Keratinocyte (primary cell): Measurements from ENCODE around the gene KCNJ9. TPM values are rescaled to one million over a fixed set of nuclear protein-coding genes. Genes with fewer than 3 reads are reported as not detected.
A peak's percentile ranks its signal among the peaks of the same experiment; 100 is the strongest.

Experiments
- DNase-seq: peaks from one replicate; pipeline ENCODE4 v3.0.0-alpha.2; 2011; ENCODE audit warnings: low read depth, missing footprints, low spot score
- FAIRE-seq: peaks from 2 replicates; lab custom pipeline; 2011; peaks lifted over from hg19 to GRCh38; lab: Jason Lieb, UNC
- H2AFZ ChIP-seq: 2 replicates; pipeline ENCODE4 v1.6.0; 2012; ENCODE audit warnings: low read length, control low read depth, inconsistent platforms; ENCODE audit not compliant: control insufficient read depth
- H3K27ac ChIP-seq: 2 replicates; pipeline ENCODE4 v1.5.1; 2011; ENCODE audit warnings: low read length; ENCODE audit not compliant: control insufficient read depth, insufficient read depth
- H3K27me3 ChIP-seq: 3 replicates; pipeline ENCODE4 v1.6.0; 2011; ENCODE audit warnings: low read length; ENCODE audit not compliant: control insufficient read depth, insufficient read depth; ENCODE audit errors: extremely low read depth
- H3K36me3 ChIP-seq, 2 experiments: 2 replicates in 1 of 2; 3 replicates in 1 of 2; pipeline ENCODE4 v1.5.1; 2011; ENCODE audit warnings: low read length in 2 of 2, mild to moderate bottlenecking in 1 of 2; ENCODE audit not compliant: control insufficient read depth in 2 of 2, insufficient read depth in 2 of 2; ENCODE audit errors: extremely low read depth in 1 of 2
- H3K4me1 ChIP-seq: 3 replicates; pipeline ENCODE4 v1.5.1; 2011; ENCODE audit warnings: low read length; ENCODE audit not compliant: control insufficient read depth, insufficient read depth; ENCODE audit errors: extremely low read depth
- H3K4me2 ChIP-seq: 3 replicates; pipeline ENCODE4 v1.6.0; 2011; ENCODE audit warnings: low read depth, low read length; ENCODE audit not compliant: control insufficient read depth, insufficient read depth; ENCODE audit errors: extremely low read depth
- H3K4me3 ChIP-seq, 3 experiments: fragments of 200-600 bp in 1 of 3; sonication (generic) in 1 of 3; 2 replicates in 2 of 3; 3 replicates in 1 of 3; pipeline ENCODE4 v1.5.1; 2011 to 2016; ENCODE audit warnings: low read length in 3 of 3, mild to moderate bottlenecking in 3 of 3, control low read depth in 2 of 3, inconsistent platforms in 1 of 3, low read depth in 1 of 3, mixed read lengths in 1 of 3, mixed run types in 1 of 3, moderate library complexity in 1 of 3; ENCODE audit not compliant: control insufficient read depth in 2 of 3, insufficient read depth in 2 of 3; ENCODE audit errors: extremely low read depth in 1 of 3
- H3K79me2 ChIP-seq: 2 replicates; pipeline ENCODE4 v1.6.0; 2012; ENCODE audit warnings: low read length; ENCODE audit not compliant: control insufficient read depth, insufficient read depth
- H3K9ac ChIP-seq: 3 replicates; pipeline ENCODE4 v1.6.0; 2011; ENCODE audit warnings: low read length; ENCODE audit not compliant: control insufficient read depth, insufficient read depth; ENCODE audit errors: extremely low read depth
- H3K9me1 ChIP-seq: 3 replicates; pipeline ENCODE4 v1.6.0; 2011; ENCODE audit warnings: low read length; ENCODE audit not compliant: control insufficient read depth, insufficient read depth; ENCODE audit errors: extremely low read depth
- H3K9me3 ChIP-seq: 2 replicates; pipeline ENCODE4 v1.5.1; 2012; ENCODE audit warnings: low read depth, low read length; ENCODE audit not compliant: control insufficient read depth
- H4K20me1 ChIP-seq: 3 replicates; pipeline ENCODE4 v1.6.0; 2011; ENCODE audit warnings: low read length; ENCODE audit not compliant: control insufficient read depth, insufficient read depth; ENCODE audit errors: extremely low read depth
- CTCF ChIP-seq, 3 experiments: IDR thresholded peaks in 1 of 3; conservative IDR thresholded peaks in 1 of 3; optimal IDR thresholded peaks in 1 of 3; 2 replicates in 2 of 3; 3 replicates in 1 of 3; pipeline versions ENCODE3 to v1.5.1; 2011; ENCODE audit warnings: low read length in 3 of 3, mild to moderate bottlenecking in 3 of 3, moderate library complexity in 2 of 3, control low read depth in 1 of 3, inconsistent platforms in 1 of 3; ENCODE audit not compliant: insufficient read depth in 2 of 3; ENCODE audit errors: extremely low read depth in 1 of 3
- EZH2 ChIP-seq: IDR thresholded peaks from one replicate; pipeline ENCODE4 v1.6.1; 2012; ENCODE audit warnings: inconsistent platforms, mild to moderate bottlenecking, low read length, moderate library complexity
- dilution Hi-C: fragments of 300-500 bp; cut with MboI; formaldehyde crosslinking; loops from one replicate; pipeline ENCODE4 v1.7.0; 2020; ENCODE audit warnings: low sequenced_read_pairs; ENCODE audit not compliant: extremely low pct_ligation_motif_present
- polyA plus RNA-seq, 5 experiments: library from polyadenylated mRNA; depleted of rRNA in 3 of 5; stranded (reverse) in 3 of 5; stranded (forward) in 1 of 5; unstranded in 1 of 5; fragments of >200 nt; gene quantifications; 1 replicate in 1 of 5; 2 replicates in 3 of 5; 3 replicates in 1 of 5; pipeline versions ENCODE4 v1.2.1 to v1.2.3, GENCODE V29; 2011 to 2012; ENCODE audit warnings: missing spikeins in 2 of 5, low read depth in 1 of 5, low replicate concordance in 1 of 5

The KCNJ9 gene
- polyA plus RNA-seq, 1 donor (not counting 4 experiments of a cell fraction or from before 2014, with no cell fraction given), result not detected

- dilution Hi-C loops, result no loop called here
Observed at GRCh38 chr1:160084771-160085321, 3.5 kb downstream of the KCNJ9 start.

GRCh38 chr1:160085686-160086455 is 4.5 kb downstream of the KCNJ9 start:
- Histone ChIP-seq H3K4me3 (no peak overlapping the region), H2AFZ (no peak overlapping the region), H3K9me1 (no peaks in the 10 kb centered on the region), H3K79me2 (no peaks in the 10 kb centered on the region), H3K9ac (no peak overlapping the region), H3K4me2 (no peak overlapping the region), H3K9me3 (no peaks in the 10 kb centered on the region), H3K27me3 (peaks cover 30% of the 10 kb centered on the region), H3K4me1 (peaks cover 5% of the 10 kb centered on the region), H3K27ac (no peak overlapping the region), H4K20me1 (no peaks in the 10 kb centered on the region), H3K36me3 (peaks cover 1 to 4% of the 10 kb centered on the region in 2 experiments)
- DNase-seq (no peak), FAIRE-seq (peak; percentile 78)
- dilution Hi-C loops, result no loop called here
- peak; percentile 88 to 98 (median 95) for TF ChIP-seq CTCF (optimal IDR thresholded peaks at IDR 0.05 in 1 of 3, IDR thresholded peaks at IDR 0.05 in 1 of 3, conservative IDR thresholded peaks at IDR 0.05 in 1 of 3; ENCODE audit: extremely low read depth in 1 of 3, insufficient read depth in 2 of 3, low read length in 3 of 3)
- no peak for TF ChIP-seq EZH2

More at GRCh38 chr1:160084771-160085321, 3.5 kb downstream of the KCNJ9 start:
- Histone ChIP-seq H3K79me2 (no peaks in the 10 kb centered on the region), H4K20me1 (no peaks in the 10 kb centered on the region), H3K4me2 (no peak overlapping the region), H3K4me1 (peaks cover 5% of the 10 kb centered on the region), H3K4me3 (no peak overlapping the region), H3K9ac (no peak overlapping the region), H3K27me3 (peaks cover 37% of the 10 kb centered on the region), H3K9me1 (no peaks in the 10 kb centered on the region), H3K36me3 (peaks cover 0 to 1% of the 10 kb centered on the region in 2 experiments), H2AFZ (no peak overlapping the region), H3K9me3 (no peaks in the 10 kb centered on the region), H3K27ac (no peak overlapping the region)
- TF ChIP-seq EZH2 (no peak), CTCF (optimal IDR thresholded peaks at IDR 0.05 in 1 of 3, IDR thresholded peaks at IDR 0.05 in 1 of 3, conservative IDR thresholded peaks at IDR 0.05 in 1 of 3; ENCODE audit: extremely low read depth in 1 of 3, insufficient read depth in 2 of 3, low read length in 3 of 3) (no peak)
- no peak for FAIRE-seq
- DNase-seq, result no peak
